OCI-LY1 (cell line): ENCODE data around the gene UBAC1.

Experiments
- H2AFZ ChIP-seq: fragments of 200-600 bp; sonication (generic), shearing (Covaris generic); 2 replicates; pipeline ENCODE4 v1.6.0; 2014; ENCODE audit warnings: antibody characterized with exemption, mild to moderate bottlenecking, low read length
- H3F3A ChIP-seq: fragments of 200-600 bp; sonication (generic), shearing (Covaris generic); 2 replicates; pipeline ENCODE4 v1.6.0; 2014; ENCODE audit warnings: mild to moderate bottlenecking, antibody characterized with exemption, low read length, moderate library complexity; ENCODE audit not compliant: insufficient read depth
- H3K27ac ChIP-seq: fragments of 200-600 bp; sonication (generic); 2 replicates; pipeline ENCODE4 v1.5.1; 2014; ENCODE audit warnings: low read length, mixed run types, mild to moderate bottlenecking, low read depth; ENCODE audit not compliant: poor library complexity, severe bottlenecking
- H3K27me3 ChIP-seq: fragments of 200-600 bp; sonication (generic); 2 replicates; pipeline ENCODE4 v1.6.0; 2014; ENCODE audit warnings: antibody characterized with exemption, mild to moderate bottlenecking, low read length, moderate library complexity; ENCODE audit not compliant: insufficient read depth
- H3K36me3 ChIP-seq: fragments of 200-600 bp; sonication (generic); 2 replicates; pipeline ENCODE4 v1.6.1; 2014; ENCODE audit warnings: mild to moderate bottlenecking, antibody characterized with exemption, low read length, moderate library complexity, mixed read lengths; ENCODE audit not compliant: insufficient read depth
- H3K4me1 ChIP-seq: fragments of 200-600 bp; sonication (generic); 2 replicates; pipeline ENCODE4 v1.5.1; 2014; ENCODE audit warnings: mild to moderate bottlenecking, low read length, moderate library complexity; ENCODE audit not compliant: insufficient read depth, severe bottlenecking
- H3K4me2 ChIP-seq: fragments of 200-600 bp; sonication (generic), shearing (Covaris generic); 2 replicates; pipeline ENCODE4 v1.6.1; 2014; ENCODE audit warnings: low read length
- H3K4me3 ChIP-seq: fragments of 200-600 bp; sonication (generic); 2 replicates; pipeline ENCODE4 v1.5.1; 2014; ENCODE audit warnings: low read length, low read depth, mild to moderate bottlenecking, mixed read lengths; ENCODE audit not compliant: poor library complexity, severe bottlenecking
- H3K79me2 ChIP-seq: fragments of 200-600 bp; shearing (Covaris generic); 2 replicates; pipeline ENCODE4 v1.6.1; 2016; ENCODE audit warnings: mixed run types, low read length, mixed read lengths; ENCODE audit not compliant: insufficient read depth
- H3K9ac ChIP-seq: fragments of 200-600 bp; sonication (generic), shearing (Covaris generic); 2 replicates; pipeline ENCODE4 v1.6.1; 2014; ENCODE audit warnings: mild to moderate bottlenecking, low read length, mixed read lengths
- H3K9me2 ChIP-seq: fragments of 200-600 bp; sonication (generic), shearing (Covaris generic); 2 replicates; pipeline ENCODE4 v1.6.1; 2014; ENCODE audit warnings: low read depth, mild to moderate bottlenecking, low read length, mixed read lengths
- H3K9me3 ChIP-seq: fragments of 200-600 bp; shearing (Covaris generic); 2 replicates; pipeline ENCODE4 v1.6.1; 2014; ENCODE audit warnings: low read length, mixed read lengths
- H4K20me1 ChIP-seq: fragments of 200-600 bp; sonication (generic), shearing (Covaris generic); 2 replicates; pipeline ENCODE4 v1.6.0; 2016; ENCODE audit warnings: mild to moderate bottlenecking, low read length; ENCODE audit not compliant: insufficient read depth
- EZH2 ChIP-seq: fragments of 200-600 bp; sonication (generic), shearing (Covaris generic); IDR thresholded peaks from 2 replicates; pipeline ENCODE4 v1.8.0; 2017; ENCODE audit warnings: borderline replicate concordance, mixed run types, mild to moderate bottlenecking, antibody characterized with exemption, low read length, moderate library complexity, mixed read lengths
- TF ChIP-seq, protein P1 (sequence below): fragments of 200-600 bp; sonication (generic), shearing (Covaris generic); IDR thresholded peaks from 2 replicates; pipeline ENCODE4 v1.5.1; 2017; ENCODE audit warnings: mild to moderate bottlenecking, antibody characterized with exemption, low read length, moderate library complexity, mixed read lengths

UBAC1 gene

GRCh38 chr9:136002215-136002614 is 41.0 kb upstream of the UBAC1 start:
- TF ChIP-seq EZH2, result no peak
- TF ChIP-seq, protein P1, sequence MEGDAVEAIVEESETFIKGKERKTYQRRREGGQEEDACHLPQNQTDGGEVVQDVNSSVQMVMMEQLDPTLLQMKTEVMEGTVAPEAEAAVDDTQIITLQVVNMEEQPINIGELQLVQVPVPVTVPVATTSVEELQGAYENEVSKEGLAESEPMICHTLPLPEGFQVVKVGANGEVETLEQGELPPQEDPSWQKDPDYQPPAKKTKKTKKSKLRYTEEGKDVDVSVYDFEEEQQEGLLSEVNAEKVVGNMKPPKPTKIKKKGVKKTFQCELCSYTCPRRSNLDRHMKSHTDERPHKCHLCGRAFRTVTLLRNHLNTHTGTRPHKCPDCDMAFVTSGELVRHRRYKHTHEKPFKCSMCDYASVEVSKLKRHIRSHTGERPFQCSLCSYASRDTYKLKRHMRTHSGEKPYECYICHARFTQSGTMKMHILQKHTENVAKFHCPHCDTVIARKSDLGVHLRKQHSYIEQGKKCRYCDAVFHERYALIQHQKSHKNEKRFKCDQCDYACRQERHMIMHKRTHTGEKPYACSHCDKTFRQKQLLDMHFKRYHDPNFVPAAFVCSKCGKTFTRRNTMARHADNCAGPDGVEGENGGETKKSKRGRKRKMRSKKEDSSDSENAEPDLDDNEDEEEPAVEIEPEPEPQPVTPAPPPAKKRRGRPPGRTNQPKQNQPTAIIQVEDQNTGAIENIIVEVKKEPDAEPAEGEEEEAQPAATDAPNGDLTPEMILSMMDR, result no peak
- no peaks in the 10 kb centered on the region for H3K4me1 ChIP-seq
- no peaks in the 10 kb centered on the region for H3K9me3 ChIP-seq
- H3F3A ChIP-seq, result no peaks in the 10 kb centered on the region
- no peak overlapping the region for H3K27ac ChIP-seq
- no peak overlapping the region for H3K4me3 ChIP-seq
- no peak overlapping the region for H3K4me2 ChIP-seq
- no peaks in the 10 kb centered on the region for H3K9me2 ChIP-seq
- H3K36me3 ChIP-seq, result no peaks in the 10 kb centered on the region
- H3K9ac ChIP-seq, result no peak overlapping the region
- no peaks in the 10 kb centered on the region for H4K20me1 ChIP-seq
- H2AFZ ChIP-seq, result no peak overlapping the region
- H3K27me3 ChIP-seq, result peaks cover 8% of the 10 kb centered on the region; the same call in 1 of the 2 replicates
- no peaks in the 10 kb centered on the region for H3K79me2 ChIP-seq

DNA sequence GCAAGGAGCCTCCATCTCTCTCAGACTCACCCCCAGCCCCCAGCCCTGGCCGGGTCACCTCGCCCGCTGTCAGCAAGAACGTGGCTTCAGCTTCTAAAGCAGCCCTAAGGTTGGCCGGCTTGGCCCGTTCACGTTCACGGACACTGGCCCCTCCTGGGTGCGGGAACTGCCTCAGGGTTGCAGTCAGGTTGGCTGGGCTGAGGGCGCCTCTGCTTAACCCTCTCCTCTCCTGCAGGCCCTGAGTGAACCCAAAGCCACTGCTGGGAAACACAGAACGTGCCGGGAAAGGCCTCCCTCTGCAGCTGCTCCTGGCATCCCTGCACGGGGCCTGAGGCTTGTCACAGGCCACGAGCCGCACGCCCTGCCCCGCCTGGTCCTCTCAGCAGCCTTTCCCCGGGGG is 40.1 kb upstream of the UBAC1 start:
- Histone ChIP-seq H4K20me1 (no peaks in the 10 kb centered on the region), H3K9me3 (no peaks in the 10 kb centered on the region), H3K4me2 (no peak overlapping the region), H3K79me2 (no peaks in the 10 kb centered on the region), H3K4me3 (no peak overlapping the region), H3K9ac (no peak overlapping the region), H3F3A (no peaks in the 10 kb centered on the region), H3K36me3 (no peaks in the 10 kb centered on the region), H3K4me1 (no peaks in the 10 kb centered on the region), H3K9me2 (no peaks in the 10 kb centered on the region), H3K27ac (no peak overlapping the region), H3K27me3 (peaks cover 6% of the 10 kb centered on the region; the same call in 1 of the 2 replicates), H2AFZ (no peak overlapping the region)
- no peak for TF ChIP-seq EZH2
- TF ChIP-seq, protein P1, result no peak

DNA sequence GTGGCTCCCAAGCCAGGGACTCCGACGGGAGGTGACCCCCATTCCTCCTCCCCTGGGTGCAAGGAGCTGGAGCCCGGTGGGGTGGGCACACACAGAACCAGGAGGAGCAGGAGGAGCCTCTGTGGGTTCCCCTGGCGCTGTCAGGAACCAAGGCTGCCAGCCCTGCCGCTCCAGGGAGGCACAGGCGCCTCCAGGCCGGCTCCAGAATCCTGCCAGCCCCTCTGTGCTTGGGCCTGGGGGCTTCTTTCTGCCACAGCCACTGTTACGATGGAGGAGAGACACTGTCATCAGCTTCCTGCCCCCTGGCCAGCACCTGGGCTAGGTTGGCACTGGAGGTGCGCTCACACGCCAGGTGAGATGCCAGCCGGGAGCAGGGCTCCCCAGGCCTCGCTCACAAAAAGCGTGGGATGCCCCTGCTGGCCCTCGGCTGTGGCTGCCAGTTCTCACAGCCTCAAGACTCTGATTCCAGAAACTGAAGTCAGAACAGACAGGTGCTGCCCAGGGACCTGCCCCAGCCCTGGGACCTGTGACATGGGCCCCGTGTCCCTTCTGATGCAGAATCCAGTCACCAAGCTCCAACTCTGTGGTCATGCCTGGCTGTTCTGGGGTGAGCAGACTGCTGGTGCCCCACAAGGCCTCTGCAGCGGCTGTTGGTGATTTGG is 37.4 kb upstream of the UBAC1 start:
- H3F3A ChIP-seq, result no peaks in the 10 kb centered on the region
- no peak overlapping the region for H3K4me3 ChIP-seq
- H3K9me3 ChIP-seq, result no peaks in the 10 kb centered on the region
- H3K4me1 ChIP-seq, result no peaks in the 10 kb centered on the region
- no peak overlapping the region for H3K9ac ChIP-seq
- H2AFZ ChIP-seq, result no peak overlapping the region
- H3K27ac ChIP-seq, result no peak overlapping the region
- H3K9me2 ChIP-seq, result no peaks in the 10 kb centered on the region
- no peaks in the 10 kb centered on the region for H4K20me1 ChIP-seq
- H3K79me2 ChIP-seq, result no peaks in the 10 kb centered on the region
- no peak overlapping the region for H3K4me2 ChIP-seq
- peaks cover 9% of the 10 kb centered on the region; the same call in 1 of the 2 replicates for H3K27me3 ChIP-seq
- TF ChIP-seq, protein P1, result no peak
- TF ChIP-seq EZH2, result no peak
- no peaks in the 10 kb centered on the region for H3K36me3 ChIP-seq
